ENCODE measurements around the gene LRRFIP1.

The LRRFIP1 gene

GRCh38 chr2:237627441-237628246, at the start of gene LRRFIP1:
Gene LRRFIP1 (plus strand): TSS chr2:237627587. CDS start chr2:237627645, 58 bp downstream.
- Histone ChIP-seq H3K36me3 (ENCODE audit: control insufficient read depth, insufficient read depth, low read length) (no peaks in the 10 kb centered on the region), H3K9ac (ENCODE audit: low read length) (peak within 1 kb of the TSS; percentile 27), H3K27me3 (ENCODE audit: control insufficient read depth, insufficient read depth, low read length) (peaks cover 18% of the 10 kb centered on the region), H3K9me3 (ENCODE audit: control insufficient read depth, low read length) (no peaks in the 10 kb centered on the region), H3K4me3 (ENCODE audit: low read length) (no peak within 1 kb of the TSS), H3K4me1 (ENCODE audit: control insufficient read depth, insufficient read depth, low read length) (peaks cover 13% of the 10 kb centered on the region)

- no peak overlapping the region for H3K9ac ChIP-seq (ENCODE audit: low read length)
- H3K4me1 ChIP-seq (ENCODE audit: control insufficient read depth, insufficient read depth, low read length), result peaks cover 29% of the 10 kb centered on the region
- no peaks in the 10 kb centered on the region for H3K9me3 ChIP-seq (ENCODE audit: control insufficient read depth, low read length)
- no peaks in the 10 kb centered on the region for H3K36me3 ChIP-seq (ENCODE audit: control insufficient read depth, insufficient read depth, low read length)
- H3K4me3 ChIP-seq (ENCODE audit: low read length), result no peak overlapping the region
- no peaks in the 10 kb centered on the region for H3K27me3 ChIP-seq (ENCODE audit: control insufficient read depth, insufficient read depth, low read length)
Measured at GRCh38 chr2:237577956-237578870, 49.2 kb upstream of the LRRFIP1 start.

- Histone ChIP-seq H3K4me3 (ENCODE audit: low read length) (no peak overlapping the region), H3K4me1 (ENCODE audit: control insufficient read depth, insufficient read depth, low read length) (peaks cover 11% of the 10 kb centered on the region), H3K27me3 (ENCODE audit: control insufficient read depth, insufficient read depth, low read length) (no peaks in the 10 kb centered on the region), H3K9ac (ENCODE audit: low read length) (no peak overlapping the region), H3K36me3 (ENCODE audit: control insufficient read depth, insufficient read depth, low read length) (no peaks in the 10 kb centered on the region), H3K9me3 (ENCODE audit: control insufficient read depth, low read length) (no peaks in the 10 kb centered on the region)
Measured at GRCh38 chr2:237581326-237581725, 46.1 kb upstream of the LRRFIP1 start.

- H3K9me3 ChIP-seq (ENCODE audit: control insufficient read depth, low read length), result no peaks in the 10 kb centered on the region
- no peaks in the 10 kb centered on the region for H3K36me3 ChIP-seq (ENCODE audit: control insufficient read depth, insufficient read depth, low read length)
- peaks cover 11% of the 10 kb centered on the region for H3K4me1 ChIP-seq (ENCODE audit: control insufficient read depth, insufficient read depth, low read length)
- no peak overlapping the region for H3K9ac ChIP-seq (ENCODE audit: low read length)
- no peak overlapping the region for H3K4me3 ChIP-seq (ENCODE audit: low read length)
- no peaks in the 10 kb centered on the region for H3K27me3 ChIP-seq (ENCODE audit: control insufficient read depth, insufficient read depth, low read length)
Measured at GRCh38 chr2:237581751-237582746, 45.3 kb upstream of the LRRFIP1 start.

- Histone ChIP-seq H3K27me3 (ENCODE audit: control insufficient read depth, insufficient read depth, low read length) (no peaks in the 10 kb centered on the region), H3K36me3 (ENCODE audit: control insufficient read depth, insufficient read depth, low read length) (no peaks in the 10 kb centered on the region), H3K4me3 (ENCODE audit: low read length) (no peak overlapping the region), H3K9me3 (ENCODE audit: control insufficient read depth, low read length) (no peaks in the 10 kb centered on the region), H3K9ac (ENCODE audit: low read length) (no peak overlapping the region), H3K4me1 (ENCODE audit: control insufficient read depth, insufficient read depth, low read length) (peaks cover 17% of the 10 kb centered on the region)
Measured at GRCh38 chr2:237583385-237584295, 43.7 kb upstream of the LRRFIP1 start.

GRCh38 chr2:237585590-237586221, 41.7 kb upstream of the LRRFIP1 start:
- no peaks in the 10 kb centered on the region for H3K36me3 ChIP-seq (ENCODE audit: control insufficient read depth, insufficient read depth, low read length)
- no peaks in the 10 kb centered on the region for H3K9me3 ChIP-seq (ENCODE audit: control insufficient read depth, low read length)
- peaks cover 18% of the 10 kb centered on the region for H3K4me1 ChIP-seq (ENCODE audit: control insufficient read depth, insufficient read depth, low read length)
- H3K27me3 ChIP-seq (ENCODE audit: control insufficient read depth, insufficient read depth, low read length), result no peaks in the 10 kb centered on the region
- H3K4me3 ChIP-seq (ENCODE audit: low read length), result no peak overlapping the region
- no peak overlapping the region for H3K9ac ChIP-seq (ENCODE audit: low read length)

GRCh38 chr2:237588044-237588696, 39.2 kb upstream of the LRRFIP1 start:
- peaks cover 14% of the 10 kb centered on the region for H3K4me1 ChIP-seq (ENCODE audit: control insufficient read depth, insufficient read depth, low read length)
- H3K36me3 ChIP-seq (ENCODE audit: control insufficient read depth, insufficient read depth, low read length), result no peaks in the 10 kb centered on the region
- H3K9ac ChIP-seq (ENCODE audit: low read length), result no peak overlapping the region
- no peaks in the 10 kb centered on the region for H3K9me3 ChIP-seq (ENCODE audit: control insufficient read depth, low read length)
- H3K4me3 ChIP-seq (ENCODE audit: low read length), result no peak overlapping the region
- H3K27me3 ChIP-seq (ENCODE audit: control insufficient read depth, insufficient read depth, low read length), result no peaks in the 10 kb centered on the region

- H3K27me3 ChIP-seq (ENCODE audit: control insufficient read depth, insufficient read depth, low read length), result no peaks in the 10 kb centered on the region
- H3K4me3 ChIP-seq (ENCODE audit: low read length), result peak within 1 kb of the TSS; percentile 64
- peaks cover 26% of the 10 kb centered on the region for H3K4me1 ChIP-seq (ENCODE audit: control insufficient read depth, insufficient read depth, low read length)
- no peaks in the 10 kb centered on the region for H3K36me3 ChIP-seq (ENCODE audit: control insufficient read depth, insufficient read depth, low read length)
- H3K9me3 ChIP-seq (ENCODE audit: control insufficient read depth, low read length), result no peaks in the 10 kb centered on the region
- peak within 1 kb of the TSS; percentile 68 for H3K9ac ChIP-seq (ENCODE audit: low read length)
Measured at GRCh38 chr2:237590272-237591140, 36.9 kb upstream of the LRRFIP1 start, which contains the start of gene RAB17. Gene RAB17 (minus strand): TSS chr2:237590734. CDS start chr2:237586154, 4,580 bp downstream.

- Histone ChIP-seq H3K27me3 (ENCODE audit: control insufficient read depth, insufficient read depth, low read length) (no peaks in the 10 kb centered on the region), H3K4me1 (ENCODE audit: control insufficient read depth, insufficient read depth, low read length) (peaks cover 27% of the 10 kb centered on the region), H3K36me3 (ENCODE audit: control insufficient read depth, insufficient read depth, low read length) (no peaks in the 10 kb centered on the region), H3K4me3 (ENCODE audit: low read length) (peak overlapping the region; percentile 64), H3K9me3 (ENCODE audit: control insufficient read depth, low read length) (no peaks in the 10 kb centered on the region), H3K9ac (ENCODE audit: low read length) (peak overlapping the region; percentile 68)
Measured at GRCh38 chr2:237591141-237591881, 36.1 kb upstream of the LRRFIP1 start.
